Measurements from ENCODE around the gene IGFLR1.

Gene IGFLR1

DNA sequence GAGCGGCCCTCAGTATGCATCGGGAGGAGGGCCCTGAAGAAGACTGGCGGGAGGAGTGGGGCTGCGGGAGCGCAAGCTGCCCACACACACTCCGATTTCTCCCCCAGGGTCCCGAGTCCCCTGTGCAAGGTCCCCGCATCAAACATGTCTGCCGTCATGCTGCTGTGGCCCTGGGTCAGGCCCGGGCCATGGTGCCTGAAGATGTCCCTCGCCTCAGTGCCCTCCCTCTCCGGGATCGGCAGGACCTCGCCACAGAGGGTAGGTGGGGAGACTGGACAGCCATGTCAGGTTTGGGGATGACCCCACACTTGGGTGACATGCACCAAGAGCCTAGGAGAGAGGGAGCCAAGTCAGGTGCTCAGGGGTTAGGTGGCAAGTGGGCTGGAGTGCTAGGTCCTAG lies 19.8 kb downstream of the IGFLR1 start:
- ChIA-PET POLR2A (interaction anchor here (1.4 kb wide), 1 partner anchor 26 kb away, joined by 5 read pairs; the partner anchor contains the start of gene LIN37), CTCF (interaction anchor here (1.5 kb wide), 1 partner anchor 18 kb away, joined by 4 read pairs; no protein-coding TSS in a partner anchor)
- H3K4me3 ChIP-seq (ENCODE audit: low read depth, low read length), result no peak overlapping the region
- no peak for DNase-seq (ENCODE audit: low read depth, low spot score)
- TF ChIP-seq, protein P1, sequence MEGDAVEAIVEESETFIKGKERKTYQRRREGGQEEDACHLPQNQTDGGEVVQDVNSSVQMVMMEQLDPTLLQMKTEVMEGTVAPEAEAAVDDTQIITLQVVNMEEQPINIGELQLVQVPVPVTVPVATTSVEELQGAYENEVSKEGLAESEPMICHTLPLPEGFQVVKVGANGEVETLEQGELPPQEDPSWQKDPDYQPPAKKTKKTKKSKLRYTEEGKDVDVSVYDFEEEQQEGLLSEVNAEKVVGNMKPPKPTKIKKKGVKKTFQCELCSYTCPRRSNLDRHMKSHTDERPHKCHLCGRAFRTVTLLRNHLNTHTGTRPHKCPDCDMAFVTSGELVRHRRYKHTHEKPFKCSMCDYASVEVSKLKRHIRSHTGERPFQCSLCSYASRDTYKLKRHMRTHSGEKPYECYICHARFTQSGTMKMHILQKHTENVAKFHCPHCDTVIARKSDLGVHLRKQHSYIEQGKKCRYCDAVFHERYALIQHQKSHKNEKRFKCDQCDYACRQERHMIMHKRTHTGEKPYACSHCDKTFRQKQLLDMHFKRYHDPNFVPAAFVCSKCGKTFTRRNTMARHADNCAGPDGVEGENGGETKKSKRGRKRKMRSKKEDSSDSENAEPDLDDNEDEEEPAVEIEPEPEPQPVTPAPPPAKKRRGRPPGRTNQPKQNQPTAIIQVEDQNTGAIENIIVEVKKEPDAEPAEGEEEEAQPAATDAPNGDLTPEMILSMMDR (IDR thresholded peaks at IDR 0.05; ENCODE audit: insufficient read depth, low read length, missing control alignments), result no peak

DNA sequence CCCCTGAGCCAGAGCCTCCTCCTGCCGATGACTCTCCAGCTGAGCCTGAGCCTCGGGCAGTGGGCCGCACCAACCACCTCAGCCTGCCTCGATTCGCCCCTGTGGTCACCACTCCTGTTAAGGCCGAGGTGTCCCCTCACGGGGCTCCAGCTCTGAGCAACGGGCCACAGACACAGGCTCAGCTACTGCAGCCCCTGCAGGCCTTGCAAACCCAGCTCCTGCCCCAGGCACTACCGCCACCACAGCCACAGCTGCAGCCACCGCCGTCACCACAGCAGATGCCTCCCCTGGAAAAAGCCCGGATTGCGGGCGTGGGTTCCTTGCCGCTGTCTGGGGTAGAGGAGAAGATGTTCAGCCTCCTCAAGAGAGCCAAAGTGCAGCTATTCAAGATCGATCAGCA lies 20.9 kb downstream of the IGFLR1 start:
- ChIA-PET POLR2A (interaction anchor here (1.4 kb wide), 1 partner anchor 27 kb away, joined by 5 read pairs; the partner anchor contains the start of gene LIN37), CTCF (interaction anchor here (0.7 to 0.8 kb wide), 2 partner anchors 16 to 19 kb away, joined by 3 read pairs; no protein-coding TSS in a partner anchor)
- TF ChIP-seq, protein P1 (IDR thresholded peaks at IDR 0.05; ENCODE audit: insufficient read depth, low read length, missing control alignments), result no peak
- no peak for DNase-seq (ENCODE audit: low read depth, low spot score)
- no peak overlapping the region for H3K4me3 ChIP-seq (ENCODE audit: low read depth, low read length)

DNA sequence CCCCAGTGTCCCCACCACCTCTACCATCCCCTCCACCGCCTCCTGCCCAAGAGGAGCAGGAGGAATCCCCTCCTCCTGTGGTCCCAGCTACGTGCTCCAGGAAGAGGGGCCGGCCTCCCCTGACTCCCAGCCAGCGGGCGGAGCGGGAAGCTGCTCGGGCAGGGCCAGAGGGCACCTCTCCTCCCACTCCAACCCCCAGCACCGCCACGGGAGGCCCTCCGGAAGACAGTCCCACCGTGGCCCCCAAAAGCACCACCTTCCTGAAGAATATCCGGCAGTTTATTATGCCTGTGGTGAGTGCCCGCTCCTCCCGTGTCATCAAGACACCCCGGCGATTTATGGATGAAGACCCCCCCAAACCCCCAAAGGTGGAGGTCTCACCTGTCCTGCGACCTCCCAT lies 21.6 kb downstream of the IGFLR1 start:
- ChIA-PET POLR2A (no interaction called here), CTCF (interaction anchor here (1.3 to 1.4 kb wide), 2 partner anchors 28 to 165 kb away, joined by 3 read pairs; no protein-coding TSS in a partner anchor)
- TF ChIP-seq, protein P1 (IDR thresholded peaks at IDR 0.05; ENCODE audit: insufficient read depth, low read length, missing control alignments), result no peak
- no peak overlapping the region for H3K4me3 ChIP-seq (ENCODE audit: low read depth, low read length)
- no peak for DNase-seq (ENCODE audit: low read depth, low spot score)

DNA sequence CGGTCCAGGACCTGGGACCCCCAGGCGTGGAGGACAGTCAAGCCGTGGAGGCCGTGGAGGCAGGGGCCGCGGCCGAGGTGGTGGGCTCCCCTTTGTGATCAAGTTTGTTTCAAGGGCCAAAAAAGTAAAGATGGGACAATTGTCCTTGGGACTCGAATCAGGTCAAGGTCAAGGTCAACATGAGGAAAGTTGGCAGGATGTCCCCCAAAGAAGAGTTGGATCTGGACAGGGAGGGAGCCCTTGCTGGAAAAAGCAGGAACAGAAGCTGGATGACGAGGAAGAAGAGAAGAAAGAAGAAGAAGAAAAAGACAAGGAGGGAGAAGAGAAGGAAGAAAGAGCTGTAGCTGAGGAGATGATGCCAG lies 22.1 kb downstream of the IGFLR1 start:
- ChIA-PET CTCF (interaction anchor here (1.2 to 1.4 kb wide), 4 partner anchors 12 to 211 kb away, joined by 3 read pairs; no protein-coding TSS in a partner anchor), POLR2A (no interaction called here)
- H3K4me3 ChIP-seq (ENCODE audit: low read depth, low read length), result no peak overlapping the region
- DNase-seq (ENCODE audit: low read depth, low spot score), result no peak
- TF ChIP-seq, protein P1 (IDR thresholded peaks at IDR 0.05; ENCODE audit: insufficient read depth, low read length, missing control alignments), result no peak

DNA sequence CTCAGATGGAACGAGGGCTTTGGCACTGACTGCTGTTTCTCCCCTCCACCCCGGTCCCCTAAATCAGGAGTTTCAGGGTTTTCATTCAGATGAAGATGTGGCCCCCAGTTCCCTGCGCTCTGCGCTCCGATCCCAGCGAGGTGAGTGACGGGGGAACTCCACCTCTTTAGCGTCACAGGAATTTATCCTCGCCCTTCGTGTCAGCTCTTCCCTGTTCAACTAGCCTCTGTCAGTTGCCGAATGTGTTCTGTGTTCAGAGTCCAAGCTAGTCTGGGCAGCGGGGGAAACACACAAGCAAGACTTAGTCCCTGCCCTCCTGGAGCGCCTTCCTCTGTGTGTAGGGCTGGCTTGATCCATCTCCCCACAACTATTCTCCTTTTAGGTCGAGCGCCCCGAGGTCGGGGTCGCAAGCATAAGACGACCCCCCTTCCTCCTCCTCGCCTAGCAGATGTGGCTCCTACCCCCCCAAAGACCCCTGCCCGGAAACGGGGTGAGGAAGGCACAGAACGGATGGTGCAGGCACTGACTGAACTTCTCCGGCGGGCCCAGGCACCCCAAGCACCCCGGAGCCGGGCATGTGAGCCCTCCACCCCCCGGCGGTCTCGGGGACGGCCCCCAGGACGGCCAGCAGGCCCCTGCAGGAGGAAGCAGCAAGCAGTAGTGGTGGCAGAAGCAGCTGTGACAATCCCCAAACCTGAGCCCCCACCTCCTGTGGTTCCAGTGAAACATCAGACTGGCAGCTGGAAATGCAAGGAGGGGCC lies 22.7 kb downstream of the IGFLR1 start:
- ChIA-PET POLR2A (interaction anchor here (1.5 kb wide), 1 partner anchor 21 kb away, joined by 4 read pairs; no protein-coding TSS in a partner anchor), CTCF (interaction anchor here (0.9 to 1.8 kb wide), 7 partner anchors 8 to 212 kb away, joined by 3 to 8 read pairs (median 3); no protein-coding TSS in a partner anchor)
- no peak for DNase-seq (ENCODE audit: low read depth, low spot score)
- TF ChIP-seq, protein P1 (IDR thresholded peaks at IDR 0.05; ENCODE audit: insufficient read depth, low read length, missing control alignments), result no peak
- peak overlapping the region; percentile 87 for H3K4me3 ChIP-seq (ENCODE audit: low read depth, low read length)

DNA sequence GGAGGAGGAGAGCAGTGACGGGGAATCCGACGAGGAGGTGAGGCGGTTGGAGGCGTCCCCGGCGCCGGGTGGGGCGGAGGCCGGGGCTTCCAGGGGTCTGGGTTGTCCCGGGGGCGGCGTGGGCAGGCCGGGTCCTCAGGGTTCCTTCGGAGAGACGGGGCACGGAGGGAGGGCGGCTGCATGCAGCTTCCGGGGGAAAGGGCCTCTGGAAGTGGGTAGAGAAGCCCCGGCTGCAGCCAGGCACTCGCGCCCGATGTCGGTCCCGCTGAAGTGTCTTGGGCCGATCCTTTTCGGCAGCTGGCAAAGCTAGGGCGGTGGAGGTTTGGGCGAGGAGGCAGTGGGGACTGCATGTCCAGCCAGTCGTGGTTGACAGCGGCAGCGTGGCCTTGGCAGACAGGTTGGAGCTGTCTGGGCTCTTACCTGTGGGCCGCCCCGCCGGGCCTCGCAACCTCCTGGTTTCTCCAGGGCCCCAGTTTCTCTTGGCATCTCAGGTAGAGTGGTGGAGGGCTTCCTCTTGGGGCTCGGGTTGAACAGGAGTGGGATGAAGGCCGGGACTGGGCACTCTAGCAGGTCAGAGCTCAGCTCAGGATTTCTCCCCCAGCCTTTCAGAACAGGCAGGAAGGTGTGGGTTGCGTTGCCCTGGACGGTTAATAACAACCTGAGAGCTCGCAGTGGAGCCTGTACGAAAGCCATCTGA lies 23.8 kb downstream of the IGFLR1 start:
- no peak for DNase-seq (ENCODE audit: low read depth, low spot score)
- TF ChIP-seq, protein P1 (IDR thresholded peaks at IDR 0.05; ENCODE audit: insufficient read depth, low read length, missing control alignments), result no peak
- ChIA-PET POLR2A (interaction anchor here (1.5 kb wide), 1 partner anchor 22 kb away, joined by 4 read pairs; no protein-coding TSS in a partner anchor), CTCF (interaction anchor here (0.9 to 1.8 kb wide), 5 partner anchors 10 to 166 kb away, joined by 3 to 8 read pairs (median 4); no protein-coding TSS in a partner anchor)
- H3K4me3 ChIP-seq (ENCODE audit: low read depth, low read length), result peak overlapping the region; percentile 87
